CD4-positive, alpha-beta T cell (primary cell): ENCODE measurements around the gene KLHL28. TPM values are rescaled to one million over a fixed set of nuclear protein-coding genes. Genes with fewer than 3 reads are reported as not detected.

Experiments
- ATAC-seq: fragments of 200-7000 bp; cut with Tn5 transposase; one replicate; pipeline ENCODE4 v1.10.0; 2022; ENCODE audit warnings: mild to moderate bottlenecking; ENCODE audit not compliant: poor library complexity
- CTCF ChIA-PET: fragments of 350-600 bp; sonication (Branson Sonifier 250); formaldehyde crosslinking; loops from one replicate; lab custom pipeline; 2021; ENCODE audit warnings: antibody characterized with exemption, inconsistent platforms; lab: Charles Lee
- POLR2A ChIA-PET: fragments of 350-600 bp; sonication (Branson Sonifier 250); formaldehyde crosslinking; loops from one replicate; lab custom pipeline; 2021; ENCODE audit warnings: antibody characterized with exemption, inconsistent platforms; lab: Charles Lee
- DNase-seq, 14 experiments: peaks; one replicate each; pipeline ENCODE4 v3.0.0-alpha.2; 2013 to 2020; ENCODE audit warnings: mixed read lengths in 2 of 14
- H3K27ac ChIP-seq, 2 donors: one replicate each; pipeline versions ENCODE4 v1.5.1 to v1.7.0; 2013; ENCODE audit warnings: low read length in 2 of 2, low read depth in 1 of 2, mild to moderate bottlenecking in 1 of 2
- H3K27me3 ChIP-seq, 2 experiments: 1 replicate in 1 of 2; 2 replicates in 1 of 2; pipeline versions ENCODE4 v1.6.1 to v1.7.0; 2013; ENCODE audit warnings: low read length in 2 of 2, control low read depth in 1 of 2, mild to moderate bottlenecking in 1 of 2, moderate library complexity in 1 of 2; ENCODE audit not compliant: insufficient read depth in 2 of 2, control insufficient read depth in 1 of 2
- H3K36me3 ChIP-seq: one replicate; pipeline ENCODE4 v1.6.1; 2013; ENCODE audit warnings: low read length, control low read depth; ENCODE audit not compliant: insufficient read depth
- H3K4me1 ChIP-seq: one replicate; pipeline ENCODE4 v1.6.1; 2013; ENCODE audit warnings: low read length, control low read depth; ENCODE audit not compliant: insufficient read depth
- H3K4me3 ChIP-seq: one replicate; pipeline ENCODE4 v1.5.1; 2013; ENCODE audit warnings: mild to moderate bottlenecking, low read length, moderate library complexity
- H3K9me3 ChIP-seq, 2 experiments: 1 replicate in 1 of 2; 2 replicates in 1 of 2; pipeline versions ENCODE4 v1.6.1 to v1.7.0; 2013; ENCODE audit warnings: low read length in 2 of 2, mild to moderate bottlenecking in 2 of 2, control low read depth in 1 of 2, moderate library complexity in 1 of 2; ENCODE audit not compliant: control insufficient read depth in 1 of 2, insufficient read depth in 1 of 2
- H3K27ac Mint-ChIP-seq: one replicate; pipeline ENCODE4 v1.8.0; 2020; ENCODE audit warnings: mixed read lengths
- H3K27me3 Mint-ChIP-seq: one replicate; pipeline ENCODE4 v1.8.0; 2021; ENCODE audit warnings: mixed read lengths
- H3K36me3 Mint-ChIP-seq: one replicate; pipeline ENCODE4 v1.8.0; 2021; ENCODE audit warnings: low read depth, mixed read lengths
- H3K4me1 Mint-ChIP-seq: one replicate; pipeline ENCODE4 v1.8.0; 2021; ENCODE audit warnings: low read depth, mixed read lengths
- H3K4me3 Mint-ChIP-seq: one replicate; pipeline ENCODE4 v1.8.0; 2020; ENCODE audit warnings: mild to moderate bottlenecking, mixed read lengths
- H3K9me3 Mint-ChIP-seq: one replicate; pipeline ENCODE4 v1.8.0; 2020; ENCODE audit warnings: mixed read lengths
- intact Hi-C, 2 experiments: fragments of 100-400 bp; cut with DNase I in 1 of 2; cut with micrococcal nuclease in 1 of 2; formaldehyde crosslinking; loops; one replicate each; pipeline versions ENCODE4 v1.15.1 to v1.9.0; 2023 to 2025; cut with DNase I, micrococcal nuclease
- total RNA-seq, 174 experiments: library from RNA in 2 of 174; stranded (reverse) in 2 of 174; gene quantifications; one replicate each; pipeline ENCODE4 v1.2.3 and lab custom pipeline; 2021 to 2026
- TF ChIP-seq, protein P1 (sequence below): fragments of 200-600 bp; IDR thresholded peaks from one replicate; pipeline ENCODE4 v1.8.0; 2022; ENCODE audit warnings: antibody characterized with exemption, mild to moderate bottlenecking

Gene KLHL28
- total RNA-seq, 2 experiments from 2014 or later = 49.3 to 49.7 TPM

DNA sequence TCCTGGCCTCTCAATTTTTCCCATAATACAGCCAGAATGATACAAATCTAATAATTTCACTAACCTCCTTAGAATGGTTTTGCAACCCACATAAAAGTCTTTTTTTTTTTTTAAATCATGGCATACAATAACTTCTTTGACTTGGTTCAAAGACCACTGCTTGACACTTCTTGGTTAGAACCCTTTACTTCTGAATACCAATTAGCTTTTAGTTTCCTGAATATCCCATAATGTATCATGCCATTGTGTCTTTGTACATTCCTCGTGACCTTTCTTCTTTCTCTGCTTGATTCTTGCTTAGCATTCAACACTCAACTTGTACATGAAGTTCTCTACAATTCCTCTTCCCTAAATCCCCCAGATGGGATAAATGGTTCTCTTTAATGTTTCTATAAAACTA, 19.3 kb downstream of the KLHL28 start:
- H3K27ac Mint-ChIP-seq = peak overlapping the region; percentile 62
- ChIA-PET POLR2A (interaction anchor here (1.0 kb wide), 1 partner anchor 20 kb away, joined by 3 read pairs; the partner anchor contains the start of genes KLHL28 and TOGARAM1), CTCF (no interaction called here)
- H3K27ac ChIP-seq = no peak overlapping the region
- no peak overlapping the region for H3K4me3 ChIP-seq
- peaks cover 64% of the 10 kb centered on the region for H3K4me1 Mint-ChIP-seq
- H3K9me3 ChIP-seq = no peaks in the 10 kb centered on the region
- ATAC-seq = no peak
- H3K27me3 ChIP-seq = no peaks in the 10 kb centered on the region
- H3K36me3 Mint-ChIP-seq = peaks cover 87% of the 10 kb centered on the region
- H3K4me3 Mint-ChIP-seq = no peak overlapping the region
- peaks cover 13% of the 10 kb centered on the region for H3K4me1 ChIP-seq
- DNase-seq = no peak
- H3K27me3 Mint-ChIP-seq = no peaks in the 10 kb centered on the region
- TF ChIP-seq, protein P1, sequence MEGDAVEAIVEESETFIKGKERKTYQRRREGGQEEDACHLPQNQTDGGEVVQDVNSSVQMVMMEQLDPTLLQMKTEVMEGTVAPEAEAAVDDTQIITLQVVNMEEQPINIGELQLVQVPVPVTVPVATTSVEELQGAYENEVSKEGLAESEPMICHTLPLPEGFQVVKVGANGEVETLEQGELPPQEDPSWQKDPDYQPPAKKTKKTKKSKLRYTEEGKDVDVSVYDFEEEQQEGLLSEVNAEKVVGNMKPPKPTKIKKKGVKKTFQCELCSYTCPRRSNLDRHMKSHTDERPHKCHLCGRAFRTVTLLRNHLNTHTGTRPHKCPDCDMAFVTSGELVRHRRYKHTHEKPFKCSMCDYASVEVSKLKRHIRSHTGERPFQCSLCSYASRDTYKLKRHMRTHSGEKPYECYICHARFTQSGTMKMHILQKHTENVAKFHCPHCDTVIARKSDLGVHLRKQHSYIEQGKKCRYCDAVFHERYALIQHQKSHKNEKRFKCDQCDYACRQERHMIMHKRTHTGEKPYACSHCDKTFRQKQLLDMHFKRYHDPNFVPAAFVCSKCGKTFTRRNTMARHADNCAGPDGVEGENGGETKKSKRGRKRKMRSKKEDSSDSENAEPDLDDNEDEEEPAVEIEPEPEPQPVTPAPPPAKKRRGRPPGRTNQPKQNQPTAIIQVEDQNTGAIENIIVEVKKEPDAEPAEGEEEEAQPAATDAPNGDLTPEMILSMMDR = no peak
- H3K9me3 Mint-ChIP-seq = peaks cover 2% of the 10 kb centered on the region
- H3K36me3 ChIP-seq = peaks cover 57% of the 10 kb centered on the region
- intact Hi-C loops = no loop called here

DNA sequence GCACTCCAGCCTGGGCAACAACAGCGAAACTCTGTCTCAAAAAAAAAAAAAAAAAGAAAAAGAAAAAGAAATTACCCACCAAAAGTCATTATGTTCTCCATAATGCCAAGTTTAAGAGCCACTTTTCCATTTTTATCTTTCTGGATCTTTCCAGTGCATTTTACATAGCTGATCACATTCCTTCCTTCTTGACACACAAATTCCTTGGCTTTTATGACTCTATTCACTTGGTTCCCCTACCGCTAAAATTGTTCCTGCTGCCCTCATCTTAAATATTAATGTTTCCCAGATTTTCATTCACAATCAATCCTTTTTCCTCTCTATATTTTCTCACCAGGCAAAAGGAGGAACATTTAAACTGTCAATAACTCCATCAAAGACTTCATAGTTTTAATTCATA, 20.2 kb downstream of the KLHL28 start:
- DNase-seq (no peak), ATAC-seq (no peak)
- Mint-ChIP-seq H3K27ac (peak overlapping the region; percentile 62), H3K4me1 (peaks cover 62% of the 10 kb centered on the region), H3K9me3 (no peaks in the 10 kb centered on the region), H3K4me3 (peak overlapping the region; percentile 12), H3K27me3 (no peaks in the 10 kb centered on the region), H3K36me3 (peaks cover 85% of the 10 kb centered on the region)
- peaks cover 13% of the 10 kb centered on the region for H3K4me1 ChIP-seq
- TF ChIP-seq, protein P1 = no peak
- POLR2A ChIA-PET = interaction anchor here (1.0 kb wide), 1 partner anchor 21 kb away, joined by 3 read pairs; the partner anchor contains the start of genes KLHL28 and TOGARAM1
- CTCF ChIA-PET = no interaction called here
- H3K36me3 ChIP-seq = peaks cover 54% of the 10 kb centered on the region
- no peak overlapping the region for H3K27ac ChIP-seq
- H3K9me3 ChIP-seq = no peaks in the 10 kb centered on the region
- intact Hi-C loops = no loop called here
- no peaks in the 10 kb centered on the region for H3K27me3 ChIP-seq
- H3K4me3 ChIP-seq = no peak overlapping the region

DNA sequence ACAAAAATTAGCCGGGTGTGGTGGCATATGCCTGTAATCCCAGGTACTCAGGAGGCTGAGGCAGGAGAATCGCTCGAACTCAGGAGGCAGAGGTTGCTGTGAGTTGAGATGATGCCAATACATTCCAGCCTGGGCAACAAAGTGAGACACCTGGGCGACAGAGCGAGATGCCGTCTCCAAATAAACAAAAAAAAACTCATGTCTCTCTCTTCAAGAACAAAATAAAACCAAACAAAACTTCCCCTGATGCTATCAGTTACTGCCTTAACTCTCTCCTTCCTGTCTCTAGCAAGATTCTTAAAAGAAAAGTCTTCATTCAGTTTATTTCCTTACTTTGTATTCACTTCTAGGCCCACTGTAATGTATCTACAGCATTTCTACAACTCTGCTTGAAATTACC, 20.8 kb downstream of the KLHL28 start:
- Mint-ChIP-seq H3K9me3 (no peaks in the 10 kb centered on the region), H3K27ac (peak overlapping the region; percentile 62), H3K27me3 (no peaks in the 10 kb centered on the region), H3K4me1 (peaks cover 67% of the 10 kb centered on the region), H3K36me3 (peaks cover 87% of the 10 kb centered on the region), H3K4me3 (peak overlapping the region; percentile 39)
- Histone ChIP-seq H3K27ac (no peak overlapping the region), H3K4me1 (peaks cover 13% of the 10 kb centered on the region), H3K27me3 (no peaks in the 10 kb centered on the region), H3K4me3 (no peak overlapping the region), H3K36me3 (peaks cover 52% of the 10 kb centered on the region), H3K9me3 (no peaks in the 10 kb centered on the region)
- peak in 3 of 14 experiments; percentile 33 to 49 (median 34) for DNase-seq
- TF ChIP-seq, protein P1 = no peak
- ChIA-PET POLR2A (no interaction called here), CTCF (no interaction called here)
- intact Hi-C loops = no loop called here
- peak; percentile 68 for ATAC-seq
